HepG2 (cell line): Measurements from ENCODE around the gene INKA2. TPM values are rescaled to one million over a fixed set of nuclear protein-coding genes. Genes with fewer than 3 reads are reported as not detected.

ENCODE experiments used
- SP1 ChIP-seq, 2 experiments: fragments of 450-650 bp in 1 of 2; sonication (generic) in 1 of 2; formaldehyde crosslinking in 1 of 2; IDR thresholded peaks; 2 replicates each; pipeline versions ENCODE4 v1.4.0 to v1.6.1; 2016 to 2020; ENCODE audit warnings: missing genetic modification reagents in 1 of 2
- ZBTB46 ChIP-seq: sonication (generic); formaldehyde crosslinking; IDR thresholded peaks from 2 replicates; pipeline ENCODE4 v1.4.0; 2020; ENCODE audit warnings: mild to moderate bottlenecking, missing genetic modification reagents, borderline replicate concordance
- ZNF609 ChIP-seq: sonication (generic); formaldehyde crosslinking; IDR thresholded peaks from 2 replicates; pipeline ENCODE4 v1.4.0; 2020; ENCODE audit warnings: mild to moderate bottlenecking, missing genetic modification reagents, borderline replicate concordance
- ZNF709 ChIP-seq: sonication (generic); formaldehyde crosslinking; IDR thresholded peaks from 2 replicates; pipeline ENCODE4 v1.5.0; 2020; ENCODE audit warnings: mild to moderate bottlenecking, missing genetic modification reagents
- ZNF770 ChIP-seq: sonication (generic); formaldehyde crosslinking; IDR thresholded peaks from 2 replicates; pipeline ENCODE4 v1.5.0; 2020; ENCODE audit warnings: mild to moderate bottlenecking, missing genetic modification reagents
- polyA plus RNA-seq, 8 experiments: library from polyadenylated mRNA; depleted of rRNA in 3 of 8; stranded (reverse) in 7 of 8; unstranded in 1 of 8; fragments of >200 nt; fragmentation: Illumina TruSeq in 4 of 8; extraction: Trizol in 4 of 8; gene quantifications; 2 replicates each; pipeline versions ENCODE4 v1.2.1 to v1.2.3, GENCODE V29; 2011 to 2016; ENCODE audit warnings: low read depth in 4 of 8, missing spikeins in 1 of 8, mixed read lengths in 1 of 8; ENCODE audit not compliant: insufficient read depth in 1 of 8
- total RNA-seq, 5 experiments: library from RNA; depleted of rRNA; stranded (reverse); fragments of >200 nt; fragmentation: Illumina TruSeq; extraction: Trizol; gene quantifications; 2 replicates each; pipeline ENCODE4 v1.2.3, GENCODE V29; 2016; ENCODE audit warnings: low read depth in 1 of 5

Gene INKA2
- total and polyA plus RNA-seq, 2 of the 13 experiments (the other 11 are each of a cell fraction or from before 2014, with no cell fraction given) = 2.6 to 4.6 TPM

GRCh38 chr1:111750856-111751255, 11.7 kb upstream of the INKA2 start (continued):
- TF ChIP-seq ZNF609 (no peak), ZNF709 (CRISPR knock-in tag) (no peak), ZNF770 (CRISPR knock-in tag) (no peak), SP1 (IDR thresholded peaks at IDR 0.05) (no peak), SP1 (CRISPR knock-in tag; IDR thresholded peaks at IDR 0.05) (no peak), ZBTB46 (CRISPR knock-in tag) (no peak)
